GM21367 (cell line): ENCODE data around the gene S100A9.
"Not testable (repeated sequence)": the region's sequence is repeated elsewhere in the genome, so short reads cannot be mapped to it uniquely, and the experiment has no call there.

Source experiments
- ATAC-seq: cut with Tn5 transposase; IDR thresholded peaks from one replicate; pipeline ENCODE4 v1.9.1; 2021; ENCODE audit not compliant: unreplicated experiment

The S100A9 gene

DNA sequence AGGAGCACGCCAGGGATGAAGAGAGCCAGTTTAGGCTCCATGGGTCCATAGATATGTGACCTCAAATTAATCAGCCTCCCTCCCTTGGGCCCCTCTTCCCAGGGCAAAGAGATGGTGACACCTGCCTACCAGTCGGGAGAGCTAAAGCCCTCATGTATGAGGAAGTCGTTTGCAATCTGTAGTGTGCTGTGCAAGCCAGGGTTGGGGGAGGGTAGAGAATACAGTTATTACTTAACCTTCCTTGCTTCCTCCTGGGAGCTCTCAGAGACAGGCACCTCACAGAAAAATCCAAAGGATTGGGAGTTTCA lies 13.0 kb upstream of the S100A9 start:
- ATAC-seq, result no peak

DNA sequence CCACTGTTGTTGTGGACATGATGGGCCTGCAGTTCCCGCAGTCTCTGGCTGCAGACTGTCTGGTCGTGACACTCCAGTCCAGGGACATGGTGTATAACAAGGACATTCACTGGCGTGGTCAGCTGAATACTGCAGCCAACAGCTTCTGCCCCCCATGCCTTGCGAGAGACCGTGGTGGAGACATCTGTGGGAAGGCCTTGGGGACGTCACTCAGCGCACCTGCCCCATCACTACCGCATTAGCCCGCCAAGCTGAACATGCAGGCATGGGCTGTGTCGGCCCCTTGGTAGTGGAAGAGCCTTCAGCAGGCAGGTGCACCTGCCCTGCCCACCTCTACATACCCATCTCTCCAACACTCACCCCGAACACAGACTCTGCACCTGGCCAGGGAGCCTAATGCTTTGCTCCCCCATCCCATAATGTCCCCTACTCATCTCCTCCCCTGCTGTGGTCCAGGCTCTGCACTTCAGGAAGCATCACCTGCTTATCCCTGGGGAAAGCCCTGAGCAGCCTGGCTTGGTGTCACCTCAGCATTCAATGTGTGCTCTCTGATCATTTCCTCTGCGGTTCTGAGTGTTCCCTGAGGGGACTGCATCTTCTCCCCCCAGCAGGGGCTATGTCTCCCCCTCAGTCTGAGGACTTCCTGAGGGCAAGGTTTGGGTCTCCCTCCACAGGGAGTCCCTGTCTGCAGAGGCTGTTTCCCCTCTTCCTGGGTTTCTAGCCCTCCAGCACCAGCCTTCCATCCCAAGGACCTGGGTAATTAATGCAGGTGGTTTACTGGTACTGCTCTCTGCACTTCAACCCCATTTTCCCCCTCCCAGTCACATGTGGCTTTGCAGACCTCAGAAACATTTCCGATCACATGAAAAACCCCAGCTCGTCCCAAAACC lies 12.2 kb upstream of the S100A9 start:
- no peak for ATAC-seq

DNA sequence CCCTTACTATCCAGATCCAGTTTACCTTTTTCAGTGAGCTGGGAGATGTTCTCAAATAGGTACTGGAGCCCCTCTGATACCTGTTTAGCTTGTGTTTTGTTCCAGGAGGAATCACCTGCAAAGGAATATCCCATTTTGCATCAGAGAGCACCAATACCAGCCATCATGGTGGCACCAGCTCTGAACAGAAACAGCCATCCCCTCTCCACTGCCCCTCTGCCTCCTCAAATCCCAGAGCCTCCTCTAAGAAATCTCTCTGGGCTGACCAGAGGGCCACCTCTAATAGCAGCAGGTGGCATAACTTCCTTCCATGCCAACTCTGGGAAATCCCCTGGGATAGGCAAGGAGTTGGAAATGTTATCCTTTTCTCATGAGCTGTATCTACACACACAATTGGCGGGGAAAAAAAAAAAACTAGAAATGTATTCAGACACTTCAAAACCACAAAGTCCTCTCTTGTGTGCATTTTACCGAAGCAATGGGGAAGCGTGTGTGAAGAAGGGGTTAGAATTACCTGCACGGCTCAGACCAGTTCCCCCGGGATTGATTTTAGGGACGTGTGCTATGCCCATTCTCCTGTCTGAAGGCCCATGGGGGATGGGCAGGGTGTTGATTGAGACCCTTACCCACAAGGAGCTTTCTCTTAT lies 11.5 kb upstream of the S100A9 start:
- ATAC-seq, result no peak

DNA sequence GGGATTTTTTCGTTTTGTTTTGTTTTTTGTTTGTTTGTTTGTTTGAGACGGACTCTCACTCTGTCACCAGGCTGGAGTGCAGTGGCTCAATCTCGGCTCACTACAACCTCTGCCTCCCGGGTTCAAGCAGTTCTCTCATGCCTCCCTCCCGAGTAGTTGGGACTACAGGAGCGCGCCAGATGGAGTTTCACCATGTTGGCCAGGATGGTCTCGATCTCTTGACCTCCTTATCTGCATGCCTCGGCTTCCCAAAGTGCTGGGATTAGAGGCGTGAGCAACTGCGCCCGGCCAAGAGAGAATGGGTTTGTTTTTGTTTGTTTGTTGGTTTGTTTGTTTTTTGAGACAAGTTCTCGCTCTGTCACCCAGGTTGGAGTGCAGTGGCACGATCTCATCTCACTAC lies 10.6 kb upstream of the S100A9 start:
- ATAC-seq, result not testable (repeated sequence)

DNA sequence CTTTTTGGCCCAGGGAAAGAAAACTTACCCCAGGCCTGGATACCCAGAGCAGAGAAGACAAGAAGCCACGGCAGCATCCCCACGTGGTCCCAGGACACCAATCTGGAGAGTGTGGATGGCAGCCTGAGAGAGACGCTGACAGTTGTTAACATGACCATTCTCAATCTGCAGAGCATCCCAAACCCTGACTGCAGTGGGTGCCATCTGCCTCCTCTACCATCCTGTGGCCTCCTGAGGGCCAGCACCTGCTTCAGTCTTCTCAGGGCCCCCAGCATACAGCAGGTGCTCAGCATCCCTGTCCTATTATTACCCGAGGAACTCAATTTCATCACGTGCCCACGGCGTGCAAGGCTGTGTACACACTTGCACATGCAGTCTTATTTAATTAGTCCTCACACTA lies 9.8 kb upstream of the S100A9 start:
- ATAC-seq, result no peak

DNA sequence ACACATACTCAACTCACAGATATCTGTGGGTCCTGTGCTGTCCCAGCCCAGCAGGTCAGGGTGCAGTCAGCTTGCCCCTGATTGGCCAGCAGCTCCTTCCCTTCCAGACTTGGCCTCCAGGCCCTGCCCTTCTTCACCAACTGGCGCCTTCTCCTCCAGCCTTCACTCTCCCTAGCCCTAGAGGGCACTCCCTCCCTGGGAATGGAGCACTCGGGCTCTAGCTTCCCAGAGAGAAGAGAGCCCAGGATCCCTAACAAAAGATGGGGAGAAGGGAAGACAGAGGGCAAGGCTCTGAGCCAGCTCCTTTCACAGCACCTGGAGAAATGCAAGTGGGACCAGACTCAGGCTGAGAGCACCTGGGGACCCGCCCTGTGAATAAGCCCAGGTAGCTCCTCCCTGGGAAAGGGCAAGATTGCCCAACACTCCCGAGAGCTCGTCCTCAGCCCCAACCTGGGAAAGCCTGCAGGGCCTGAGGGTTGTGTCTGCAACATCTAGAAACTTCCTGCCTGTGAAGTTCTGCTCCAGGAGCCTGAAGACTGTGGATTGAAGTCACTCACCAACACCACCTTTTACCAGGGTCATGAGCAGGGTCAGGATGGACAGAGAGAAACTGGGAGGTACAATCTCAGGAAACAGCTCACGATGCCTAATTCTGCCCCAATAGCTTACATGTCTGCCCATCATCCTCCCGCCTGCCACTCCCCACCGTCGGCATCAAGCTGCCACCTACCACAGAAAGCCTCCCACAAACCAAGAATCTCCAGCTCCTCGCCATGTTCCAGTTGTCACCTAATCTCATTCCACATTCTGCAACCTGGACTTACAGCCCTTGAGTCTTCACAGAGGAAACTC lies 8.9 kb upstream of the S100A9 start, which contains the start of gene PGLYRP4:
Gene PGLYRP4 (minus strand): TSS at position 331 of the 852 bp plus-strand sequence. CDS start 909 bp downstream, outside the sequence.
- no peak for ATAC-seq

DNA sequence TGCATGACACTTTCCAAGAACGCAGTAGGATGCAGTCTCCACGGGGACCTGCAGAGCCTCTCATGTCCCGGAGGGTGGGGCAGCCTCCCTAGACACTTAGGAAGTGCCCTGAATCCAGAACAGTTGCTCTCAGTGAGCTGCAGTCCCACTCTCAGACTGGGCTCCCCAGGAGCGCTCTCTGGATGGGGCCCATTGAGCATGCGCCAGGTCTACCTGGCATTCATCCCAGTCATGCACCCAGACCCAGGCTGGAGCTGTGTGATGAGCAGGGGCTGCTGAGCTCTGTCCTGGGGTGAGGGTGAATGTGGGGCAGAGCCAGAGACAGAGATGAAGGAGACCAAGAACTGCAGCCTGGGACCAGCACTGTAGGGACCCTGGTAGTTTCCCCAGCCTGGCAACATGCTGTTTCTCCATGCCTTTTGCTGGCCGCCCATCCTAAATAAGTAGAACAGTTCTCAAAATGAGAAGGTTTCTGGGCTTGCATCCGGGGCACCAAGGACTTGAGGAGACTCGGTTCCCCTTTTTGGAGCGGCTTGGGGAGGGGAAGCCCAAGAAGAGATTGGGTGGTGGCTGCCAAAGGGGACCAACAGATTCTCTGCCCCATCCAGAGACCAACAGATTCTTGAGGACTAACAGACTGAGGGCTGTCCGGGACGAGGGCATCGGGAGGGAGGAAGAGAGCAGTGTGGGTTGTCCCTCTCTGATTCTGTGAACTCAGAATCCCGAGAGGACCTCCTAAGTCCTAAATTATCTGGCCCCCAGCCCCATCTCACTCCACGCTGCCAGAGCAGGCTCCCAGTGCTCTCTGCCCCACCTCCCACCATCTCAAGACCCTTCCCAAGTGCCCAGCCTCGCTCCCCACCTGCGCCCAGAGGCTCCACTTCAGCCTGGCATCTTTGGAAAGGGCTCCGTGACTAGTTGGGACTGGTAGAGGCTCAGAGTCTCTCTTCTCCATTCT lies 8.0 kb upstream of the S100A9 start:
- ATAC-seq, result no peak

DNA sequence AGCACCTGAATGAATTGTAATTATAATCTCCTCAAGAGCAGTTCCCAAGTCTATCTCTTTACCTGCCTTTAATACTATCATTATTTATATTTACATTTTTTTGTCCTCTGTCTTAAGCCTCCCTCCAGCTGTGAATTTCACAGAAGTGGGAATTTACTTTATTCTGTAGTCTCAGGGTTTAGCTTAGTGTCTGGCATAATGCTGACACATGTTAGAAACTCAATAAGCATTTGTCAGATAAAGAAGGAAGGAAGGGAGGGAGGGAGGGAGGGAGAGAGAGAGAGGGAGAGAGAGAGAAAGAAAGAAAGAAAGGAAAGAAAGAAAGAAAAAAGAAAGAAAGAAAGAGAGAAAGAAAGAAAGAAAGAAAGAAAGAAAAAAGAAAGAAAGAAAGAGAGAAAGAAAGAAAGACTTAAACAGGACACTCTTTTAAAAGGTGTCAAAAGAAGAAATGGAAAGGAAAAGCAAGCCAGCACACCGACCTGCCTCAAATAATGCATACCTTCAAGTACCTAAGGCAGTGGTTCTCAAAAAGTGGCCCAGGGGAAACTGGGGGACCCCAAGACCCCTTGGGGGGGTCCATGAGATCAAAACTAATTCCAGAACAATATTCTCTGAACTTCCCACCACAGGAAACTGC lies 7.2 kb upstream of the S100A9 start:
- no peak for ATAC-seq

DNA sequence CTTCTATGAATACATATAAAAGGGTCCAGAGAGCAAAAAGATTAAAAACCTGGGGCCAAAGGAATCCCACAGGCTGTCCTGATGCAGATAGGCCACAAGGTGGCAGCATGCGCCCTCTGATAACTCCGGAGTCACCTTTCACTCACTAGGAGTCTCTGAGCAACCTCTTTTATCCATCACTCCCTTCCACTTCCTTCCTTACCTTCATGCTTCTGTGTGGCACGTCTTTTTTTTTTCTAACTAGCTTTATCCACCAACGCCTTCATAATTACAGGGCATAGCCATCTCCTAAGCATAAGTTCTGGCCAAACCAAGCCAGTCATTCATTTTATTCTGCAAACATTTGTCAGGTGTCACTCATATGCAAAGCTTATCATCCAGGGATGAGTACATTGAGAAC lies 5.1 kb upstream of the S100A9 start:
- ATAC-seq, result no peak

DNA sequence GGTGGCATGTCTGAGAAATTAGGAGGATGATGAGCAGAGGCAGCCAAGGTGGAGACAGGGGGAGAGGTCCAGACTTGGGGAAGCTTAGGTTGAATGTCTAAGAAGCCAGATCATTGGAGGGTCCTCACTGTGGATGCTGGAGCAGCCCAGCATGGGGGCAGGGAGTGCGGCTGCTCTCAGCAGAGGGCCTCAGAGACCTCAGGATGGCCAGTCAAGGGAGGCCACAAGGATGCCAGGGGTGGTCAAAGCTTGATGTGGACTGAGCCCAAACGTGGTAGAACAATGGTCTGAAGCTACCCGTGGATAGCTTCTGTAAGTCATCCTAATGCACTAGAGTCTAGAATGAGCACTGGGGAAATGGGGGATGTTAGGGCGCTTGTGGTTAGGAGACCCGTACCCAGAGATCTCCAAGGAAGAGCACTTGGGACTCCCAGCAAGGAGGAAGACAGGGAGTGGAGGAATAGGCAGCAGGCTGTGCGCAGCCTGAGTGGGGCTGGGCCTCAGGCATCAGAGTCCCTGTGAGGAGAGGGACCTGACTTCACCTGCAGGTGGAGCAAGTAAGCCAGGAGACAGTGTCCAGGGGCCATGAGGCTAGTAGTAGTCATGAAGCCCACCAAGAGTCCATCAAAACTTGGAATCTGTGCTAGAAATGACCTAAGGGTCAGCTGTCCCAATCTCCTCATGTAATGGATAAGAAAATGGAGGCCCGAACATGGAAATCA lies 4.3 kb upstream of the S100A9 start:
- no peak for ATAC-seq

DNA sequence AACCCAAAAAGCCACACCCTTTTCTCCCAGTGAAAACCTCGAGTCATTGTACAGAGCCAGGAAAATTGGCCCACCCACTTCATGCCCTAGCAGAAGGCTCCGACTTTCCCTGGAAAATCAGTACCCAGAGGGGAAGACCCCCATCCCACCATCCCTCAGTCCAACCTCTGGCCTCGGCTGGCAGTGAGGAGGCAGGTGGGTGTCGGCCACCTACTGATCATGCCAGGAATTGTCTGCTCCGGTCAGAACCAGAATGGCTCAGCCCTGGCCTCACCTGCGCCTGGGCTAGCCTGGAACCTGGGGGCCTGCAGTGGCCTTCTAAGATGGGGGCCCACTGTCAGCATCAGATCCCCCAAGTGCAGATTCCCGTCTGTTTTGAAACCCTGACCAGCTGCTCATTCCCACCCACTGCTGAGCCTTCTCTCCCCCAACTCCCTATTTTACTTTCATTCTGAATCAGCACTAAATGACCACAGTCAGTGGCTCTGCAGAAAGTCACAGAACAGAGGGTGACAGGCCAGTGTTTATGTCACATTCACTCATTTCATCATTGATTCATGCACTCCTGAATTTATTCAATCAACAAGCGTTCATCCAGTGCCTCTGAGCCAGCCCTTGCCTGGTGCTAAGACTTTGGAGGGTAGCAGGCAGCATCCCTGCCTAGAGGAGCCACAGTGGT lies 3.0 kb upstream of the S100A9 start:
- ATAC-seq, result no peak

DNA sequence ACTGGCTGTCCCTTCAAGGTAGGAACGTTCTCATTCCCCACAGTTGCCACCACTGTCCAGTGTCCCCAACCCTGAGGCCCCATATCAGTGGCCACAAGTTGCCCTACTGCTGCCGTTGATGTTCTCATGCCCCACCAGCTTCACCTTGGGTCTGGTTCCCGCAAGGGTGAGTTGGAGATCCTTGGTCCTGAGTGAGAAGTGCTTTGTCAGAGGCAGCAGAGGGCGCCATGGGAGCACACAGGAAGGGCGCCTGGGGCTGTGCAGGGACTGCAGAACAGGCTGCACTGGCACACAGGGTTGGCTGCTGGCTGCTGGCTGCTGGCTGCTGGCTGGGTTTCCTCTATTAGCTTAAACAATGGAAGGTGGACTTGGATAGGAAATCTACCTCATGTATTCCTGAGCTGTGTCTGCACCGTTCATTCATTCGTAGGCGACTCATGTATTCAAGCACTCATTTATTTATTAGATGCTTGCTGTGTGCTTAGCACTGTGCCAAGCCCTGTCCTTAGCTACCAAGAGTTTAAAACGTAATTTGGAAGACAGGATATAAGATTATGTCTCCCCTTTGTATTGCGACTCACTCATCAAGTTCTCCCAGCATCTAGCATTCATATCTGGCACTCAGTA lies 2.1 kb upstream of the S100A9 start:
- ATAC-seq, result no peak

DNA sequence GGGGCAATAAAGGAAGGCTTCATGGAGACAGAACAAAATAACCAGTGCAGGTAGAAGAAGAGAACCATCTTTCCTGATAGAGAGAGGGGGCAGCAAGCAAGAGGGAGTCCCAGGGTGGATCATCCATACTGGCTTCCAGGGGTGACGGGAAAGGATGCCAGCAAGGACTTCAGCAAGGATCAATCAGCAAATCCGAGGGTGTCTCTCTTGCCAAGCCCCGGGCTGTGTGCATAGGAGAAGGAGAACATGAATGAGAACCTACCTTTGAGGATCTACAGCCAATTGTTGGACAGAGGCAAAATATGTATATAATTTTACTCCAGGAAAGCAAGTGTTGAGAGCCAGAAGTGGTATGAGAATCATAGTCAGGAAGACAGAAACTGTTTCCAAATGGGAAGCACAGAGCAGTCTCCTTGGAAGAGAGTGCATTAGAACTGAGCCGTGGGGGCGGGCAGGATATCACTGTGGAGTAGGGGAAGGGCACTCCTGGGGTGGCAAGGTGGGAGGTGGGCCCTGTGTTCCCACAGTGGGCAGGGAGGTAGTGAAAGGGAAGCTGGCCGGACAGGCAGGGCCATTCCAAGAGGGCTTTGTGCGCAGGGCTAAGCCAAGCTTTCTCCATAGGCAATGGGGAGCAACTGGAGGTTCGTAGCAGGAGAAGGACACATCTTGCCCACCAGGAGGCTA lies 1.1 kb upstream of the S100A9 start:
- ATAC-seq, result no peak

DNA sequence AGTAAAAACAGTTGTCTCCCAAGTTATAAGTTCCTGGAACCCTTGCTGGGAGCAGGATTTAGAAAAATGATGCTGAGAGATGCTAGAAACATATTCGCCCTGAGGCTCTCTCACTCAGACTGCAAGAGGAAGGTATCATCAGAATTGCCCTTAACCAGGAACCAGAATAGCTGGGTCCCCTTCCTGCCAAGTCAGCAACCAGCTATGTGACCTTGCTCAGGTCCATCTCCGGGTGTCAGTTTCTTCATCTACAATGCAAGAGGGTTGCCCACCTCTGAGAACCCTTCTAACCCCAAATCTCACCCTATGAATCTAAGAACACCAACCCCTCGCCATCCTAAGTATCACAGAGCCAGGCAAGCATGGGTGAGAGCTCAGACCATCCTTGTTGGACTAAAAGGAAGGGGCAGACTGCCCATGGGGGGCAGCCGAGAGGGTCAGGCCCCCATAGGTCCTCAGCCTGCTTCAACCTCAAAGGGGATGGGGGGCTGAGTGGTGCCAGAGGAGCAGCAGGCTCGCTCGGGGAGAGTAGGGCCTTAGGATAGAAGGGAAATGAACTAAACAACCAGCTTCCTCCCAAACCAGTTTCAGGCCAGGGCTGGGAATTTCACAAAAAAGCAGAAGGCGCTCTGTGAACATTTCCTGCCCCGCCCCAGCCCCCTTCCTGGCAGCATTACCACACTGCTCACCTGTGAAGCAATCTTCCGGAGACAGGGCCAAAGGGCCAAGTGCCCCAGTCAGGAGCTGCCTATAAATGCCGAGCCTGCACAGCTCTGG lies 390 bp upstream of the S100A9 start:
- no peak for ATAC-seq

DNA sequence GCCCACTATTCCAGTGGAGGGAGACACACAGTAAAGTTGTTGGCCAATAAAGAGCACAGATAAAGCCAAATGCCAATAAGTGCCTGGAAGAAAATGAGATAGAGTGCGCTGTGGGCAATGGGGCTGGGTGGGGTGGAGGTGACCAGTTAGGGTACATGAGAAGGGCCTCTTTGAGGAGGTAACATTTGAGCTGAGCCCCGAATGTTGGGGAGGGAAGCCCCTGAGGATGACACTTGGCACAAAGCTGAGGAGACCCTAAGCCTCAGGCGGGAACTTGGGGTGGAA lies 979 bp downstream of the S100A9 start:
- ATAC-seq, result no peak

DNA sequence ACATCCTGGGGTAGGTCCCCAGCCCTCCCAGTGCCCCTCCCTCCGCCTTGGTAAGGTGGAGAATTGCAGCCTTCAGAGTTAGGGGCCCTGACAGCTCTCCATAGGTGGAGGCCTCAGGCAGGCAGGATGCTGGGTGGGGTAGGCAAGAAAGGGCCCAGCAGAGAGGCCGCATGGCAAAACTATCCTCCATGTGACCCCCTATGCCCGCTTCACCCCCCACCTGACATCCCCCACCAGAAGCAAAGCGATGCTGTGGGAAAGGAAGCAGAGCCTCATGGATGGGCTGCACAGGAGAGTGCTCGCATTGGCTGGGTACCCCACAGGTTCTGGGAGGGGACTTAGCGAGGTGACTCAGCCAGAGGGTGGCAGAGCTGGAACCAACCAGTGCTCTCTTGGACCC lies 1.6 kb downstream of the S100A9 start:
- ATAC-seq, result no peak

DNA sequence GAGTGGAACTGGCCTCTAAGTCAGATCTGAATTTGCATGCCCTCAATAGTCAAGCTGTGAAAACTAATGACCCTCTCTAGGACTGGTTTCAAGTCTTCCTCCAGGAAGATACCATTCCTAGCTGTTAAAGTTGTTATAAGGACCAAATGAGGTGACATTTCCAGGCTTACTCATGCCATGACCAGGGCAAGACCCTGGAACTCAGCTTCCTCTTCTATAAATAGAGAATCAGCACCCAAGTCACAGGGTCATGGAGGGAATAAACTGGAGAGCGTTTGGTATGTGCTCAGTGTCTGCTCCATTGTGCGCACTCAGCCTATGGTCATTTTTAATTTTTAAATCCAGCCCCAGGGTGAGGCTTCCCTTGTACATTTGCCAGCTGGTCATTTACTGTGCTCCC lies 2.5 kb downstream of the S100A9 start:
- no peak for ATAC-seq
